Inflammatory macrophage (primary cell): ENCODE data around the gene BCL3.
"Not testable (repeated sequence)": the region's sequence is repeated elsewhere in the genome, so short reads cannot be mapped to it uniquely, and the experiment has no call there.

Source experiments
- DNase-seq, 2 donors: peaks; one replicate each; pipeline ENCODE4 v3.0.0-alpha.2; 2020 to 2022
- total RNA-seq, 18 experiments: gene quantifications; one replicate each; lab custom pipeline; 2026; ENCODE audit warnings: mixed read lengths in 6 of 18, inconsistent platforms in 2 of 18; lab: John Stamatoyannopoulos, UW

The BCL3 gene, protein sequence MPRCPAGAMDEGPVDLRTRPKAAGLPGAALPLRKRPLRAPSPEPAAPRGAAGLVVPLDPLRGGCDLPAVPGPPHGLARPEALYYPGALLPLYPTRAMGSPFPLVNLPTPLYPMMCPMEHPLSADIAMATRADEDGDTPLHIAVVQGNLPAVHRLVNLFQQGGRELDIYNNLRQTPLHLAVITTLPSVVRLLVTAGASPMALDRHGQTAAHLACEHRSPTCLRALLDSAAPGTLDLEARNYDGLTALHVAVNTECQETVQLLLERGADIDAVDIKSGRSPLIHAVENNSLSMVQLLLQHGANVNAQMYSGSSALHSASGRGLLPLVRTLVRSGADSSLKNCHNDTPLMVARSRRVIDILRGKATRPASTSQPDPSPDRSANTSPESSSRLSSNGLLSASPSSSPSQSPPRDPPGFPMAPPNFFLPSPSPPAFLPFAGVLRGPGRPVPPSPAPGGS
- total RNA-seq = 1.1 to 25.4 (median 5.0) reads per million in 18 experiments

DNA sequence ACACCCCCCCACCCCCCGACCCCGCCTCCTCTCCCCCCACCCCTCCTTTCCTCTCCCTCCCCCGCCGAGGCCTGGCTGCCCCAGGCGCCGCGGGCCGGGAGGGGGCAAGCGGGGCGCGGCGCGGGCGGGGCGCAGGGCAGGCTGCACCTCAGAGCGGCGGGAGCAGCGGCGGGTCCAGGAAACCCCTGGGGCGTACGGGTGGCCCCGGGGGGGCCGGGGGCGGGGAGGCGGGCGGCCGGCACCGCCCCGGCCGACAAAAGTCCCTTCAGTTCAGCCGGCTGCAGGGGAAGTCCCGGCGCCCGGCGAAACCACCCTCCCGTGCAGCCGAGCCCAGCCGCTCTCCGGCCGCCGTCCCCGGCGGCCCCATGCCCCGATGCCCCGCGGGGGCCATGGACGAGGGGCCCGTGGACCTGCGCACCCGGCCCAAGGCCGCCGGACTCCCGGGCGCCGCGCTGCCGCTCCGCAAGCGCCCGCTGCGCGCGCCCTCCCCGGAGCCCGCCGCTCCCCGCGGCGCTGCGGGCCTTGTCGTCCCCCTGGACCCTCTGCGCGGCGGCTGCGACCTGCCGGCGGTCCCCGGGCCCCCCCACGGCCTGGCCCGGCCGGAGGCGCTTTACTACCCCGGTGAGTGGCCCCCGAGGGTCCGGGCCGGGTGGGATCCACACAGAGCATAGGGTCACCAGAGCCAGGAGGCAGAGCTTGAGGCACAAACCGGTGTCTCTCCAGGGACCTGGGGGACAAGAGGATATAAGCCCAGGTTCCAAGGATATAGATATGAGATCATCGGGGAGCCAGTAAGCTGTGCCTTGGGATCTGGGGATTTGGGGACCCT, at the start of gene BCL3:
TSS of gene BCL3 (plus strand) at position 283 of the 829 bp plus-strand sequence. CDS start at position 366, 83 bp downstream.
- DNase-seq = peak; percentile 46 to 67

DNA sequence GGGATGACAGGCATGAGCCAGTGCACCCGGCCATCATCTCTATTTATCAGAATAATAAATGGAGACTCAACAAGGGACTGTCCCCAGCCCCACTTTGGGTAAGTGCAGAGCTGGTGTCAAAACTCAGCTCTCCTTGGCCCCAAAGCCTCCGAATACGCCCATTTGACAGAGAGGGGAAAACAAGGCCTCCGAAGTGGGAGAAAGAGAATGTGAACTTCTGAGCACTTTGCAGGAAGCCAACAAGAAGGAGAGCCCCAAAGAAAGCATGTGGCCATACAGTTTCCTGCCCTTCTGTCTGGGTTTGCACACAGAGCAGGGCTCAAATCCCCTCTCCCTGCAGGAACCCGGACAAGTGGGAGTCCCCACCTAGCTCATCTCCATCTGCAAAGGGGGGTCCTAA, 48.0 kb upstream of the BCL3 start:
- DNase-seq = no peak

DNA sequence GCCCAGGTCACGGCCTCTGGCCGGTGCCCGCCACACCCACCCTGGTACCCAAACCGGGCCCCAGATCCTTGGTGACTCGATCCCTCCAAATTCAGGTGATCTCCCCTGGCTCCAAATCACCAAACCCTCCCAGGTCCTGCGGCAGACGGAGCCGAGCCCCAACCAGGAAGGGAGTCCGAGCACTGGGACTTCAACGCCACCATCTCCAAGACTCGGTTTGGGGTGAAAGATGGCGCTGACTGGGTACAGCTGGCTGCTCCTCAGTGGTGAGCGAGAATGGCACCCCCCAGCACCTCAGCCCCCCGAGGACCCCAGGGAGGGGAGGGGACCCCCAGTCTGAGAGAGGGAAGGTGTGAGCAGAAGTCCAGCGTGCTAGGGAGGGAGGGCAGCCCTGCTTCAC, 47.3 kb upstream of the BCL3 start:
- DNase-seq = no peak

DNA sequence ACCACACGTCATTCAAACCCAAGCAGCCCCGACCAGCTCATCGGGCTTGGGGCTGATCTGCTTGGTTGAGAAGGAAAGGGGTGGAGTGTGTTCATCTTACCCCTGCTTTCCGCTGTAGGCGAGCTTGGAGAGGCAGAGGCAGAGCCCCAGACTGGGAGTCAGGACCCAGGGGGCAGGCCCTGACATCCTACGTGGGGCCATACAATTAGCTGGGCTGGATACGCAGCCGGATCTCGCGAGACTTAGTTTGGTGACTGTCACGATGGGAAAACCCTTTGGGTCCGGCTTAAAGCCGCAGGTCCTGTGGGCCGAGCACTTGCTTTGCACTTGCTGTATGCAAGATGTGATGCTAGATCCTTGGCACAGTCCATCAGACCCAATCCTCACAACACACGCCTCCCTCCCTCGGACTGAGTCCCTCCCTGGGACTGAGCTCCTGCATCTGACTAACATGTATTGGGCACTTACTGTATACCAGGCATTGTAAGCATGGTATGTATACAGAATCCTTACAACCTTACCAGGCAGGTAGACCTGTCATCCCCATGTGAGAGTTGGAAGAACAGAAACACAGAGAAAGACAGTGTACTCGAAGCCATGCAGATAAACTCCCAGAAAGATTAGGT, 45.8 kb upstream of the BCL3 start:
- DNase-seq = no peak

DNA sequence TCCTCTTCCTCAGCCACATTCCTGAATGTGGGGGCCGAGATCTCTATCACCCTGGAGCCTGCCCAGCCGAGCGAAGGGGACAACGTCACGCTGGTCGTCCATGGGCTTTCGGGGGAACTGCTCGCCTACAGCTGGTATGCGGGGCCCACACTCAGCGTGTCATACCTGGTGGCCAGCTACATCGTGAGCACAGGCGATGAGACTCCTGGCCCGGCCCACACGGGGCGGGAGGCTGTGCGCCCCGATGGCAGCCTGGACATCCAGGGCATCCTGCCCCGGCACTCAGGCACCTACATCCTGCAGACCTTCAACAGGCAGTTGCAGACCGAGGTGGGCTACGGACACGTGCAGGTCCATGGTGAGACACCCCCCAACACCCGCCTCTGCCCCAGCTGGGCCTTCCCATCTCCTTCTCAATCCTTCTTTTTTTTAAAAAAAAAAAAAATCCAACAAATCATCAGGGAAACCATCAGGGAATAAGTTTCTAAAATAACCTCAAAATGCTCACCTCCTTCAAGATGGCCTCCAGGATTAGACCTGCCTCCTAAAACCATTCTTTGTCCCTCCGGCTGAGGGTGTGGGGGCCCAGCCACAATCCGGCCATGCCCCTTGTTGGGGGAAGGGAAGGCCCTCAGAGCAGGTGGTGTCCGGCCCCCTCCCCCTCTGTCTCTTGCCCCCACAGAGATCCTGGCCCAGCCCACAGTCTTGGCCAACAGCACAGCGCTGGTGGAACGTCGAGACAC, 45.0 kb upstream of the BCL3 start:
- DNase-seq = no peak

DNA sequence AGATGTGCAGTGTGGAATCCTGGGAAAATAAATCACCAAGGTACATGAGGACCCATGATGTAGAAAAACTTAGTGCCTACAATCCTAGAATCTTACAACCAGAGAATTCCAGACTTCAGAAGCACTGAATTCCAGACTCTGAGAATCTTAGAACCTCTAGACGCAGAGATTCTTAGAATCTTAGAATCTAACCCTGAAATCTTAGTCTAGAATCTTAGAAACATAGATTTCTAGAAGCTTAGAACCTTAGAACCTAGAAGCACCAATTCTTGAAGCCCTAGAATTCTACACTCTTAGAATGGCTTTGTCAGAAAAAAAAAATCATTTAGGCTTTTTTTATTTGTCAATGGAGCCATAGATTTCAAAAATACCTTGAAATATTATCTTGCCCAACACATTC, 43.5 kb upstream of the BCL3 start:
- DNase-seq = no peak

DNA sequence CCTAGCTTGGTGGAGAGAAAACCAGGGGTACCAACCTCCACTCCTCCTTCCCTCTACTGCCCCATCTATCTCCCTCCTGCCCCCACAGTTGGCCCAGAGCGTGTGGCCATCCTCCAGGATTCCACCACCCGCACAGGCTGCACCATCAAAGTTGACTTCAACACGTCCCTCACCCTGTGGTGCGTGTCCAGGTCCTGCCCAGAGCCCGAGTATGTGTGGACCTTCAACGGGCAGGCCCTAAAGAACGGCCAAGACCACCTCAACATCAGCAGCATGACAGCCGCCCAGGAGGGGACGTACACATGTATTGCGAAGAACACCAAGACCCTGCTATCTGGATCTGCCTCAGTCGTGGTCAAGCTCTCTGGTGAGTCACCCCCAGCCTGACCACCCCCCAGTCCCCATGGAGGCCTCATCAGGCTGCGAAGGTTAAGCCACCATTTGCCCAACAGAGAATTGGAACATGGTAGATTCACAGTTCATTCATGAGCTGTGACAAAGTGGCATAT, 43.0 kb upstream of the BCL3 start:
- no peak for DNase-seq

DNA sequence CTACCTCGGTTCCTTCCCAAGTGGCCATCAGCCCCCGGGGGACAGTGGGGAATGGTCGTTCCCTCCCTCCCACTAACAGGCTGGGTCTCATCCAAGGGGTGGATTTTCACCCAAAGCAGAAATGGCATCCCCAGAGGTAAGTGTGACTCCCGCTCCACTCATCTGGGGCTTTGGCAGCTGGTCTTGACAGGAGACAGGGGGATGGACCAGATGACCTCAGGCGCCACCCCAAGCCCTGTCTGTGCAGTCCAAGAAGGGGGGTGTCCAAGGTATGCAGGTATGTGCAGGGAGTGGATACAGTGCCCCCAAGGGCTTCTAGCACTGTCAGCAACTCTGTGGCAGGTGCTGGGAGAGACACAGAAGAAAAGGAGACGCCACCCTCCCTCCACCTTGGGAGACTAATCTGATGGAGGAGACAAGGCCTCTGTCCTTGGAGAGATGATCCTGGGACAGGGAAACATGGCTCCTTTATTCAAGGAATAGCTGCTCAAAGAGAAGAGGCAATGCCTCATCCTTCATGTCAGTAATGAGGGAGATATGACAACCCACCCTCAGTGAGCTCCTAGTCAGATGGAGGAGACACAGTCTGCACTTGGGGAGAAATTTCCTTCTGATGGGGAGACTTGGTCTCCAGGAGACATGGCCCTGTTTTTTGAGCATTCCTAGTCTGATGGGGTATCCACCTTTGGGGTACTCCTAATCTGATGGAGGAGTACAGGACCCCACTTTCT, 41.8 kb upstream of the BCL3 start:
- DNase-seq = no peak

DNA sequence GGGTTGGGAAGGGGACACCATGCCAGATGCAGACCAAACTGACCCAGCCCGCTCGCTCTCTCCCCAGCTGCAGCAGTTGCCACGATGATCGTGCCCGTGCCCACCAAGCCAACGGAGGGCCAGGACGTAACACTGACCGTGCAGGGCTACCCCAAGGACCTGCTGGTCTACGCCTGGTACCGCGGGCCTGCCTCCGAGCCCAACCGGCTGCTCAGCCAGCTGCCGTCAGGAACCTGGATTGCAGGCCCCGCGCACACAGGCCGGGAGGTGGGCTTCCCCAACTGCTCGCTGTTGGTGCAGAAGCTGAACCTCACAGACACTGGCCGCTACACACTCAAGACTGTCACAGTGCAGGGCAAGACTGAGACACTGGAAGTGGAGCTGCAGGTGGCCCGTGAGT, 40.7 kb upstream of the BCL3 start:
- DNase-seq = no peak

DNA sequence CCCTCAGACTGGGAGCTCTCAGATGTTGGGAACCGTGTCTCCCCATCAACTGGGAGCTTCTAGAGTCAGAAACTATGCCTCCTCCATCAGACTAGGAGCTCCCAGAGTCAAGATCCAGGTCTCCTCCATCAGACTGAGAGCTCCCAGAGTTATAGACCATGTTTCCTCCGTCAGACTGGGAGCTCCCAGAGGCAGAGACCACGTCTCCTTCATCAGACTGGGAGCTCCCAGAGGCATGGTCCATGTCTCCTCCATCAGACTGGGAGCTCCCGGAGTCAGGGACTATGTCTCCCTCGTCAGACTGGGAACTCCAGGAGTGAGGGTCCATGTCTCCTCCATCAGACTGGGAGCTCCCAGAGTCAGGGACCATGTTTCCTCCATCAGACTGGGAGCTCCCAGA, 39.6 kb upstream of the BCL3 start:
- DNase-seq = no peak

DNA sequence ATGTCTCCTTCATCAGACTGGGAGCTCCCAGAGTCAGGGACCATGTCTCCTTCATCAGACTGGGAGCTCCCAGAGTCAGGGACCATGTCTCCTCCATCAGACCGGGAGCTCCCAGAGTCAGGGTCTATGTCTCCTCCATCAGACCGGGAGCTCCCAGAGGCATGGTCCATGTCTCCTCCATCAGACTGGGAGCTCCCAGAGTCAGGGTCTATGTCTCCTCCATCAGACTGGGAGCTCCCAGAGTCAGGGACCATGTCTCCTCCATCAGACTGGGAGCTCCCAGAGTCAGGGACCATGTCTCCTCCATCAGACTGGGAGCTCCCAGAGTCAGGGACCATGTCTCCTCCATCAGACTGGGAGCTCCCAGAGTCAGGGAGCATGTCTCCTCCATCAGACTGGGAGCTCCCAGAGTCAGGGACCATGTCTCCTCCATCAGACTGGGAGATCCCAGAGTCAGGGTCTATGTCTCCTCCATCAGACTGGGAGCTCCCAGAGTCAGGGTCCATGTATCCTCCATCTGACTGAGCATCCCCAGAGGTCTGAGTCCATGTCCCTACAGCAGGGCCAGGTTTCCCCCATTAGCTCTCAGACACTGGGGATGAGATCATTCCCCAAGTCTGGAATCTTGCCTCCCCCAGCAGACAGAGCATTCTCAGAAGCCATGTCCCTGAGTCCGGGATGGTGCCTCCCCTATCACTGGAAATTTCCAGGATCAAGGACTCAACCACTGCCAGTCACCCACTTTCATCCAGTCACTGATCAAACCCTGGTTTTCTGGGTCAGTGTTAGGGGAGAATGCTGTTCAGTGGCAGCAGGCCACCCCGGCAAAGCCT, 38.9 kb upstream of the BCL3 start:
- not testable (repeated sequence) for DNase-seq

DNA sequence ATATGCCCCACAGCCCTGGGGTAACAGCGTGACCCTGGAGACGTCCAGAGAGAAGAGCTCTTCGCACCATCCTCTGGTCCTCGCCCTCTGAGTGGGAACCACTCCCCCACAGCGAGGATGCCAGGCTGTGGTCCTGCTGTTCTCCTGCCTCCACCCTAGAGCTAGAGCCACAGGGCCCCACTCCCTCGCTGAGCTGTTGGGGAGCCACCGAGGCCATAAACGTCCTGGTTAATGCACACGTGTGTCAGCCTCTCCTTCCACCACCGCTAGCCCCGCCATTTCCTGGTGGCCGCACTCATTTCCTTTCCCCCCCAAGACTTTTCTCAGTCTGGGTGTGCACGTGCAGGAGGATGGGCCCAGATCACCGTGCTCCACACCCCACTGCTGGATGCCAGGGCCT, 38.0 kb upstream of the BCL3 start:
- no peak for DNase-seq

DNA sequence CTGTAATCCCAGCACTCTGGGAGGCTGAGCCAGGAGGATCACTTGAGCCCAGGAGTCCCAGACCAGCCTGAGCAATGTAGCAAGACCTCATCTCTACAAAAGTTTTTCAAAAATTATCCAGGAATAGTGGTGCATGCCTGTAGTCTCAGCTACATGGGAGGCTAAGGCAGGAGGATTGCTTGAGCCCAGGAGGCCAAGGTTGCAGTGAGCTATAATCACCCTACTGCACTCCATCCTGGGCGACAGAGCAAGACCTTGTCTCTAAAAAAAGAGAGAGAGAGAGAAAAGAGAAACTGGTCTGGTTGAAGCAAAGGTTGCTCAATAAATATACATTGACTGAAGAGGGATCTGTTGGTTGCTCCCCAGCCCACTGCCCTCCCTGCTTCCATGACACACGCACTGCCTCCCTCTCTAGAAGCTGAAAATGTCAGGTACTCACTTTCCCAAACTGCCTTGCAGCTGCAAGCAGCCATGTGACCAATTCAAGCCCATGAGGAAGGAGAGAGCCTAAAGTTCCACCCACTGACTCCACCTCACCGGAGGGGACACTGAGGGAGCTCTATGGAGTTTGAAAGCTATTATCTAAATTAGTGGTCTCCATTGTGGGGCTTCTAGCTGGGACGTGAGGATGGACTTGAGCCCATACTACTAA, 35.5 kb upstream of the BCL3 start:
- no peak for DNase-seq

DNA sequence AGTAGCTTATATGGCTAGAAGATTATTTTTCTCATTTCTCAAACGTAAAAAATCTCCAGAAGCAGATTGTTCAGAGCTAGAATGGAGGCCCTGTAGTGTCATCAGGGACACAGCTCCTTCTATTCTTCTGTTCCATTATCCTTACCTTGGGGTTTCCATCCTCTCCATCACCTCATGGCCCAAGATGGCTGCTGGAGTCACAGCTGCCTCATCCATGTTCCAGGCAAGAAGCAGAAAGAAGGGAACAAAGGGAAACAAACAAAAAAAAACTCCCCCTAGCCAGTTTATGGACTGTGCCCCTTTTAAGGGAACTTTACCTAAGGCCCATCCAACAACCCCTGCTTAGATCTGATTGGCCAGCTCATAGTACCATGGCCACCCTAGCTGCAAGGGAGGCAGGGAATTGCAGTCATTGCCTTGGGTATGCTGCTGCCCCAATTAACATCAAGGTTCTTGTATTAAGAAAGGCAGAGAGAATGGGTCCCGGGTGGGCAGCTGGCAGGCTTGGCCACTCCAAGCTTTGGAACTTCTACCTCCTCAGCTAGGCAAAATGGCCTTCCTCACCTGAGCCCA, 33.8 kb upstream of the BCL3 start:
- DNase-seq = no peak

DNA sequence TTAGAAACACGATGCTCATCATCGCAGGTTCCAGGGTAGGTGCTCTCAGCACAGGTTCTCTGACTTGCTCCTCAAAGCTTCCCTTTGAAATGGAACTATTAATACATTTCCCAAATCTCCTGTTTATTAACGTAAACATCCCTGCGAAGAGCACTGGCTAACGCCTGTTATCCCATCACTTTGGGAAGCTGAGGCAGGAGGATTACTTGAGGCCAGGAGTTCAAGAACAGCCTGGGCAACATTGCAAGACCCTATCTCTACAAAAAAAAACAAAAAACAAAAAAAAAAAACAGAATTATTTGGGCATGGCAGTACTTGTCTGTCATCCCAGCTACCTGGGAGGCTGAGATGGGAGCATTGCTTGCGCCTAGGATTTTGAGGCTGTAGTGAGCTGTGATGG, 30.9 kb upstream of the BCL3 start:
- DNase-seq = no peak

DNA sequence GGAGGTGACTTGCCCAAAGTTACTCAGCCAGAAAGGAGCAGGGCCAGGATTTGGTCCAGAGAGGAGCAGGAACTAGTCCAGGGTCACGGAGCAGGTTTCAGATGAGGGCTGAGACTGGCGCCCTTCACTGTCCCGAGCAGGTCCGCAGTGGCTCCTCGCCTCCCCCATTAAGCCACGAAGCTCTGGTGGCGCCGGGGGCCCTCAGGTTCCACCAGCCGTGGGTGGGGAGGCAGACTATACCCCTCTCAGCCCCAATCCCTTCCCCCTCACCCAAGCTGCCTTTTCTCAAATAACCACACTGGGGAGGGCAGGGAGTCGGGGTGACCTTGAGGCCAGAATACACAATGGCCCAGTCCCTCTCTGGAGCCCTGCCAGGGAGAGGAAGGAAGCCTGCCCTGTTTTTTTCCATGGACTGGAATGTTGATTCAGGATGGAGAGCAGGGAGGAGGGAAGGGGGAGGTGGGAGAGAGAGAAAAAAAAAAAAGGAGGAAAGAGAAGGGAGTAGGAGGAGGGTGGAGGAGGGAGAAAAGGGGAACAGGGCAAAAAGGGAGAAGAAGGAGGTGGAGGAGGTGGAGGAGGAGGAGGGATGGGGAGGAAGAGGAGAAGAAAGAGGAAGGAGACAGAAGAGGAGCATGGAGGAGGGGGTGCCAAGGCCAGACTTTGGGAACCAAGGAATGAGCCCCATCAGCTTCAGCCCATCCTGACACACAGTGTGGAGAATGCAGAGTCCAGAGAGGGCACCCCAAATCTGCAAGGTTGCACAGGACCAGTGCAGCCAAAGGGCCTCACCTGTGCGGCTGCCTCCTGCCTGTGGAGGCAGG, 29.9 kb upstream of the BCL3 start:
- DNase-seq = peak; percentile 4 to 29

DNA sequence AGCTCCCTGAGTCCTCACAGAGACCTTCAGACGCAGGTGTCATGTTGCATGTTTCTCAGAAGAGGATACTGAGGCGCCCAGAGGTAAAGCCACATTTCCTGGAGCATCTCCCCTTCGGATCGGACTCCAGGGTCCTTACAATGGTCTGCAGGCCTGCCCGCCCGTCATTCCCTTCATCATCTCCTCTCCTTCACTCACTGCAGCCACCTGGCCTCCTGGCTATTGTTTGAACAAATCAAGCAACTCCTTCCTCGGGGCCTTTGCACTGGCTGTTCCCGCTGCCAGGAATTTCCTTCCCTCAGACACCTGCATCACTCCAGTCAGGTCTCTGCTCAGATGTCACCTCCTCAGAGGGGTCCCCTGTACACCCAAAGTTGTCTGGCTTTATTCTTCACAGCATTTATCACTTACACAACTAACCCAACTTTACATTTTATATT, 29.2 kb upstream of the BCL3 start:
- no peak for DNase-seq

DNA sequence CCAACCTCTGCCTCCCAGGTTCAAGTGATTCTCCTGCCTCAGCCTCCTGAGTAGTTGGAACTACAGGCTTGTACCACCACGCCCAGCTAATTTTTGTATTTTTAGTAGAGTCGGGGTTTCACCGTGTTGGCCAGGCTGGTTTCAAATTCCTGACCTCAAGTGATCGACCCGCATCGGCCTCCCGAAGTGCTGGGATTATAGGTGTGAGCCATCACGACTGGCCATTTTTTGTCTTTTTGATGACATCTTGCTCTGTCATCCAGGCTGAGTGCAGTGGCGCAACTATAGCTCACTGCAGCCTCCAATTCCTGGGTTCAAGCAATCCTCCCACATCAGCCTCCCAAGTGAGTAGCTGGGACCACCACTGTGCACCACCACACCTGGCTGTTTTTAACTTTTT, 28.1 kb upstream of the BCL3 start:
- DNase-seq = not testable (repeated sequence)

DNA sequence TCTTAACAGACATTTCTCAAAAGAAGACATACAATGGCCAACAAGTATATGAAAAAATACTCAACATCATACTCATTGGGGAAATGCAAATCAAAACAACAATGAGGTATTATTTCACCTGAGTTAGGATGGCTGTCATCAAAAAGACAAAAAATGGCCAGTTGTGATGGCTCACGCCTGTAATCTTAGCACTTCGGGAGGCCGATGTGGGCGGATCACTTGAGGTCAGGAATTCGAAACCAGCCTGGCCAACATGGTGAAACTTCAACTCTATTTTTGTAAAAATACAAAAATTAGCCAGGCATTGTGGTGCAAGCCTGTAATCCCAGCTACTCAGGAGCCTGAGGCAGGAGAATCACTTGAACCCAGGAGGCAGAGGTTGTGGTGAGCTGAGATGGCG, 27.6 kb upstream of the BCL3 start:
- DNase-seq = peak in 1 of 2 donors; percentile 56
